Tongue (tissue), 2 donors: ENCODE data around the gene CALN1. TPM values are rescaled to one million over a fixed set of nuclear protein-coding genes. Genes with fewer than 3 reads are reported as not detected.
"Not testable (repeated sequence)": the region's sequence is repeated elsewhere in the genome, so short reads cannot be mapped to it uniquely, and the experiment has no call there.

Source experiments
- DNase-seq: peaks from one replicate; pipeline ENCODE4 v3.0.0-alpha.2; 2015
- total RNA-seq: library from RNA; depleted of rRNA; stranded (reverse); fragments of >200 nt; gene quantifications from one replicate; pipeline ENCODE4 v1.2.3, GENCODE V29; 2014

The CALN1 gene
- total RNA-seq, 1 donor from 2014 or later, result 1.3 TPM

- no peak for DNase-seq
These were observed 449.5 kb downstream of the CALN1 start for GRCh38 chr7:71962636-71963035.

- no peak for DNase-seq
These were observed 450.9 kb downstream of the CALN1 start for GRCh38 chr7:71961283-71961682.

GRCh38 chr7:71942115-71942514, 470.0 kb downstream of the CALN1 start:
- DNase-seq, result no peak

- DNase-seq, result no peak
These were observed 474.2 kb downstream of the CALN1 start for GRCh38 chr7:71937840-71938371.

GRCh38 chr7:71935674-71936073, 476.5 kb downstream of the CALN1 start:
- DNase-seq, result peak; percentile 43

- no peak for DNase-seq
These were observed 478.7 kb downstream of the CALN1 start for GRCh38 chr7:71933426-71933825.

GRCh38 chr7:71925663-71926062, 486.5 kb downstream of the CALN1 start:
- no peak for DNase-seq

- not testable (repeated sequence) for DNase-seq
These were observed 497.9 kb downstream of the CALN1 start for GRCh38 chr7:71914204-71914603.

- DNase-seq, result peak; percentile 4
These were observed 499.7 kb downstream of the CALN1 start for GRCh38 chr7:71912476-71912875.

- no peak for DNase-seq
These were observed 501.1 kb downstream of the CALN1 start for GRCh38 chr7:71911051-71911450.

- DNase-seq, result no peak
These were observed 506.3 kb downstream of the CALN1 start for GRCh38 chr7:71905821-71906220.

GRCh38 chr7:71904484-71904883, 507.7 kb downstream of the CALN1 start:
- DNase-seq, result no peak

- DNase-seq, result no peak
These were observed 511.6 kb downstream of the CALN1 start for GRCh38 chr7:71900556-71900955.

- no peak for DNase-seq
These were observed 515.6 kb downstream of the CALN1 start for GRCh38 chr7:71896535-71896934.

- DNase-seq, result peak; percentile 10
These were observed 526.1 kb downstream of the CALN1 start for GRCh38 chr7:71886046-71886445.

GRCh38 chr7:71885487-71885886, 526.7 kb downstream of the CALN1 start:
- DNase-seq, result no peak

- DNase-seq, result no peak
These were observed 528.7 kb downstream of the CALN1 start for GRCh38 chr7:71883415-71883814.

GRCh38 chr7:71871446-71871845, 540.7 kb downstream of the CALN1 start:
- DNase-seq, result no peak

GRCh38 chr7:71870812-71871211, 541.3 kb downstream of the CALN1 start:
- DNase-seq, result no peak

GRCh38 chr7:71868797-71869196, 543.3 kb downstream of the CALN1 start:
- DNase-seq, result no peak

- no peak for DNase-seq
These were observed 544.5 kb downstream of the CALN1 start for GRCh38 chr7:71867626-71868025.

GRCh38 chr7:71865172-71865571, 547.0 kb downstream of the CALN1 start:
- no peak for DNase-seq

GRCh38 chr7:71864130-71864529, 548.0 kb downstream of the CALN1 start:
- no peak for DNase-seq

GRCh38 chr7:71860572-71860971, 551.6 kb downstream of the CALN1 start:
- DNase-seq, result no peak

GRCh38 chr7:71857338-71857737, 554.8 kb downstream of the CALN1 start:
- DNase-seq, result no peak
